ENCODE data around the gene CYP11A1. TPM values are rescaled to one million over a fixed set of nuclear protein-coding genes. Genes with fewer than 3 reads are reported as not detected.
A peak's percentile ranks its signal among the peaks of the same experiment; 100 is the strongest.

Gene CYP11A1
- total RNA-seq, 1 donor from 2014 or later: 0.82 TPM

GRCh38 chr15:74395319-74396145 is 28.1 kb upstream of the CYP11A1 start:
- Mint-ChIP-seq H3K27ac (ENCODE audit: unreplicated experiment) (no peak overlapping the region), H3K4me3 (ENCODE audit: unreplicated experiment) (no peak overlapping the region)

GRCh38 chr15:74394090-74394846 is 26.8 kb upstream of the CYP11A1 start:
- DNase-seq (ENCODE audit: low spot score): no peak
- peaks cover 23% of the 10 kb centered on the region for H3K4me1 Mint-ChIP-seq (ENCODE audit: unreplicated experiment)
- no peaks in the 10 kb centered on the region for H3K9me3 Mint-ChIP-seq (ENCODE audit: unreplicated experiment)
- TF ChIP-seq CTCF (IDR thresholded peaks at IDR 0.05; ENCODE audit: unreplicated experiment): no peak
- peak overlapping the region; percentile 37 for H3K4me3 Mint-ChIP-seq (ENCODE audit: unreplicated experiment)
- peaks cover 15% of the 10 kb centered on the region for H3K27me3 Mint-ChIP-seq (ENCODE audit: unreplicated experiment)
- H3K27ac Mint-ChIP-seq (ENCODE audit: unreplicated experiment): no peak overlapping the region
- H3K36me3 Mint-ChIP-seq (ENCODE audit: low read depth, unreplicated experiment): peaks cover 10% of the 10 kb centered on the region

More at GRCh38 chr15:74395319-74396145, 28.1 kb upstream of the CYP11A1 start:
- DNase-seq (ENCODE audit: low spot score): no peak
- Mint-ChIP-seq H3K4me1 (ENCODE audit: unreplicated experiment) (peaks cover 17% of the 10 kb centered on the region), H3K36me3 (ENCODE audit: low read depth, unreplicated experiment) (peaks cover 10% of the 10 kb centered on the region), H3K27me3 (ENCODE audit: unreplicated experiment) (peaks cover 13% of the 10 kb centered on the region), H3K9me3 (ENCODE audit: unreplicated experiment) (no peaks in the 10 kb centered on the region)
- no peak for TF ChIP-seq CTCF (IDR thresholded peaks at IDR 0.05; ENCODE audit: unreplicated experiment)

GRCh38 chr15:74393423-74393822 is 26.0 kb upstream of the CYP11A1 start:
- H3K4me3 Mint-ChIP-seq (ENCODE audit: unreplicated experiment): no peak overlapping the region
- DNase-seq (ENCODE audit: low spot score): no peak
- H3K9me3 Mint-ChIP-seq (ENCODE audit: unreplicated experiment): no peaks in the 10 kb centered on the region
- TF ChIP-seq CTCF (IDR thresholded peaks at IDR 0.05; ENCODE audit: unreplicated experiment): no peak
- peaks cover 10% of the 10 kb centered on the region for H3K36me3 Mint-ChIP-seq (ENCODE audit: low read depth, unreplicated experiment)
- H3K27ac Mint-ChIP-seq (ENCODE audit: unreplicated experiment): peak overlapping the region; percentile 54
- peaks cover 15% of the 10 kb centered on the region for H3K27me3 Mint-ChIP-seq (ENCODE audit: unreplicated experiment)
- peaks cover 26% of the 10 kb centered on the region for H3K4me1 Mint-ChIP-seq (ENCODE audit: unreplicated experiment)

GRCh38 chr15:74392902-74393301 is 25.5 kb upstream of the CYP11A1 start:
- no peak overlapping the region for H3K27ac Mint-ChIP-seq (ENCODE audit: unreplicated experiment)
- peaks cover 10% of the 10 kb centered on the region for H3K36me3 Mint-ChIP-seq (ENCODE audit: low read depth, unreplicated experiment)
- H3K4me1 Mint-ChIP-seq (ENCODE audit: unreplicated experiment): peaks cover 26% of the 10 kb centered on the region
- H3K4me3 Mint-ChIP-seq (ENCODE audit: unreplicated experiment): no peak overlapping the region
- no peaks in the 10 kb centered on the region for H3K9me3 Mint-ChIP-seq (ENCODE audit: unreplicated experiment)
- DNase-seq (ENCODE audit: low spot score): no peak
- H3K27me3 Mint-ChIP-seq (ENCODE audit: unreplicated experiment): peaks cover 10% of the 10 kb centered on the region
- TF ChIP-seq CTCF (IDR thresholded peaks at IDR 0.05; ENCODE audit: unreplicated experiment): no peak

- Mint-ChIP-seq H3K4me1 (ENCODE audit: unreplicated experiment) (peaks cover 26% of the 10 kb centered on the region), H3K27ac (ENCODE audit: unreplicated experiment) (no peak overlapping the region), H3K27me3 (ENCODE audit: unreplicated experiment) (peaks cover 9% of the 10 kb centered on the region), H3K4me3 (ENCODE audit: unreplicated experiment) (no peak overlapping the region), H3K9me3 (ENCODE audit: unreplicated experiment) (no peaks in the 10 kb centered on the region), H3K36me3 (ENCODE audit: low read depth, unreplicated experiment) (peaks cover 10% of the 10 kb centered on the region)
- no peak for TF ChIP-seq CTCF (IDR thresholded peaks at IDR 0.05; ENCODE audit: unreplicated experiment)
- no peak for DNase-seq (ENCODE audit: low spot score)
These were observed 25.0 kb upstream of the CYP11A1 start for GRCh38 chr15:74392451-74392830.
